Spinal cord (tissue), 10 donors: ENCODE data around the gene PLEKHG5. TPM values are rescaled to one million over a fixed set of nuclear protein-coding genes. Genes with fewer than 3 reads are reported as not detected.
A peak's percentile ranks its signal among the peaks of the same experiment; 100 is the strongest.

Experiments
- DNase-seq, 6 donors: peaks; one replicate each; pipeline versions ENCODE4 v3.0.0 to v3.0.0-alpha.2; 2013 to 2015; ENCODE audit warnings: low spot score in 6 of 6, low read depth in 4 of 6
- H3K27ac ChIP-seq: one replicate; pipeline ENCODE4 v1.5.1; 2013; ENCODE audit warnings: low read depth, low read length, control low read depth
- H3K27me3 ChIP-seq: one replicate; pipeline ENCODE4 v1.6.1; 2013; ENCODE audit warnings: low read length; ENCODE audit not compliant: control insufficient read depth, insufficient read depth
- H3K36me3 ChIP-seq: one replicate; pipeline ENCODE4 v1.6.1; 2013; ENCODE audit warnings: low read length; ENCODE audit not compliant: control insufficient read depth, insufficient read depth
- H3K4me1 ChIP-seq: one replicate; pipeline ENCODE4 v1.6.1; 2013; ENCODE audit warnings: low read length; ENCODE audit not compliant: control insufficient read depth, insufficient read depth
- H3K4me3 ChIP-seq: one replicate; pipeline ENCODE4 v1.5.1; 2013; ENCODE audit warnings: low read depth, low read length, control low read depth
- H3K9me3 ChIP-seq: one replicate; pipeline ENCODE4 v1.6.1; 2013; ENCODE audit warnings: low read length; ENCODE audit not compliant: control insufficient read depth, insufficient read depth
- WGBS: methylation state at CpG from one replicate; pipeline ENCODE4 v1.1.5; 2013; ENCODE audit warnings: missing lambda C conversion rate; ENCODE audit not compliant: insufficient coverage; 5-methylcytosine and 5-hydroxymethylcytosine counted together
- polyA plus RNA-seq, 2 donors: library from polyadenylated mRNA; unstranded; fragments of 120-200 nt; gene quantifications; one replicate each; pipeline ENCODE4 v1.2.1, GENCODE V29; 2013; ENCODE audit not compliant: insufficient read length in 2 of 2
- total RNA-seq, 2 donors: library from RNA; depleted of rRNA in 1 of 2; stranded (reverse); fragments of 120-200 nt in 1 of 2; fragments of >200 nt in 1 of 2; gene quantifications; one replicate each; pipeline versions ENCODE4 v1.2.3 to v1.2.4, GENCODE V29; 2013 to 2014
- donor health status: healthy.

The PLEKHG5 gene
- total and polyA plus RNA-seq, 4 donors: 12.9 to 32.9 (median 22.7) TPM

- no peak for DNase-seq
- no peak within 1 kb of the TSS for H3K4me3 ChIP-seq
- 8% methylated on average over 99 of the region's 99 CpGs for WGBS
These were observed 66.6 kb downstream of the PLEKHG5 start, which contains the start of gene ESPN for GRCh38 chr1:6424619-6425593. Gene ESPN, plus strand, starts transcription at chr1:6424776. Its CDS starts 180 bp downstream, at chr1:6424956.

GRCh38 chr1:6424000-6424565 lies 67.4 kb downstream of the PLEKHG5 start:
- Histone ChIP-seq H3K4me3 (no peak overlapping the region), H3K4me1 (peaks cover 39% of the 10 kb centered on the region), H3K27ac (no peak overlapping the region), H3K9me3 (no peaks in the 10 kb centered on the region), H3K36me3 (no peaks in the 10 kb centered on the region), H3K27me3 (peaks cover 69% of the 10 kb centered on the region)
- 6% methylated on average over 31 of the region's 35 CpGs for WGBS
- DNase-seq: no peak

More at GRCh38 chr1:6424619-6425593, 66.6 kb downstream of the PLEKHG5 start, which contains the start of gene ESPN:
- no peak within 1 kb of the TSS for H3K27ac ChIP-seq
- H3K36me3 ChIP-seq: no peaks in the 10 kb centered on the region
- peaks cover 40% of the 10 kb centered on the region for H3K4me1 ChIP-seq
- peaks cover 63% of the 10 kb centered on the region for H3K27me3 ChIP-seq
- H3K9me3 ChIP-seq: no peaks in the 10 kb centered on the region

DNA sequence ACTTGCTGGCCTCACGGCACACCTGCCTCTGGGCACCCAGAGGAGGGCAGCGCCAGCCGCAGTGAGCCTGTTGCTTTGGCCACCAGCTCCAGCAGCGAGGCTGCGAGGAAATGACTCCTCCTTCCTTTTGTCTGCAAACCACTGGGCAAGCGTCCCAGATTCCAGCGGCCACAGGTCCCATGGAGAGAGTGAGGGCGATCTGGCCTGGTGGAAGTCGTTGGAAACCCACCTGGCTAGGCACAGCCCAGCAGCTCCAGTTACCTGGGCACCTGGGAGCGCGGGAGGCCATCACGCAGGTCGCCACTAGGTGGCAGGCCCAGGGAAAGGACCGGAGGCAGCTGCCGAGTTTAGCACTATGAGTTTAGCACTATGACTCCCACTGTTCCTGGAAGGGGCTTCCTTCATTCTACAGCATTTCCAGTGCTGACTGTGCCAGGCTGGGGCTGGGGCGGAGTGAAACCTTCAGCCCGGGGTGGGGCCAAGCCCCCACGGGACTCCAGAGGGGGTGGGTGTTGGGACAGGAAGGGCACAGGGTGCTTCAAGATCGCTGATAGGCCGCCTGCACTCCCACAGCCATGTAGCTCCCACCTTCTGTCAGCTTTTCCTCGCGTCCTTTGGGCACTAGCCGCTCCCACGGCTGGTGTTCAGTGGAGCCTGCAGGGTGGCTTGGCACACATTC lies 68.0 kb downstream of the PLEKHG5 start:
- Histone ChIP-seq H3K4me3 (no peak overlapping the region), H3K27me3 (peaks cover 75% of the 10 kb centered on the region), H3K27ac (no peak overlapping the region), H3K36me3 (no peaks in the 10 kb centered on the region), H3K9me3 (no peaks in the 10 kb centered on the region), H3K4me1 (peaks cover 39% of the 10 kb centered on the region)
- DNase-seq: peak in 1 of 6 donors; percentile 71
- WGBS: 10% methylated on average over 22 of the region's 24 CpGs

GRCh38 chr1:6421266-6421665 lies 70.2 kb downstream of the PLEKHG5 start:
- peaks cover 36% of the 10 kb centered on the region for H3K4me1 ChIP-seq
- H3K27me3 ChIP-seq: peaks cover 88% of the 10 kb centered on the region
- no peaks in the 10 kb centered on the region for H3K9me3 ChIP-seq
- no peak for DNase-seq
- no peak overlapping the region for H3K4me3 ChIP-seq
- H3K27ac ChIP-seq: no peak overlapping the region
- no peaks in the 10 kb centered on the region for H3K36me3 ChIP-seq
- whole genome bisulfite sequencing: 45% methylated on average over 1 of the region's 4 CpGs

DNA sequence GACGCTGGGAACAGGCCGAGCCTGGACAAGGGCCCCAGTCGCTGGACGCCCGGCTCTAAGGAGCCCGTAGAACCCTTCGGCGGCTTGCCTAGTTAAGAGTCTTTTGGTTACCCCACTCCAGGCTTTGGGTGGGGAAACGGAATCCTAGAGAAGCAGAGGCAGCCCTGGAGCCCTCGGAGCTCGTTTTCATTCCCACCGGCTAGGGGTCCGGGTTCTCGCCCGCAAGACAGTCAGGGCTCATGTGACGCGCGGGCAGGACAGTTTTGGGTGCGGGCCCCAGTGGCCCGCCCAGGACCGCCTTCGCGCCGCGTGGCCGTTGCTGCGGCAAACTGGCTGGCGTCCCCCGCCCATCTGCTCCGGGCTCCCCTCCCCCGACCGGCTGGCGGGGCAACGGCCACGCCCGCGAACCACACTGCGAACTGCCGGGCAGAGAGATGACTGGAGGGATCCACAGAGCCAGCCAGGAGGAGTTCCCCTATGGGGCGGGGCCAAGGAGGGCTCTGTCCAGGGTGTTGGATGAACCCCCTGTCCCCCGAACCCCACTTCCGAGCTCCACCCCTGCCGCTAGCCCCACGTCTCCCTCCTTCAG lies 70.9 kb downstream of the PLEKHG5 start:
- H3K9me3 ChIP-seq: no peaks in the 10 kb centered on the region
- DNase-seq: no peak
- WGBS: 13% methylated on average over 42 of the region's 44 CpGs
- peaks cover 88% of the 10 kb centered on the region for H3K27me3 ChIP-seq
- peaks cover 36% of the 10 kb centered on the region for H3K4me1 ChIP-seq
- H3K36me3 ChIP-seq: no peaks in the 10 kb centered on the region
- no peak overlapping the region for H3K4me3 ChIP-seq
- H3K27ac ChIP-seq: no peak overlapping the region

GRCh38 chr1:6419804-6420453 lies 71.5 kb downstream of the PLEKHG5 start, which contains the start of gene HES2:
Gene HES2, minus strand, starts transcription at chr1:6419919. Its CDS starts 99 bp downstream, at chr1:6419820.
- no peak for DNase-seq
- H3K27ac ChIP-seq: no peak within 1 kb of the TSS
- peaks cover 36% of the 10 kb centered on the region for H3K4me1 ChIP-seq
- H3K4me3 ChIP-seq: no peak within 1 kb of the TSS
- no peaks in the 10 kb centered on the region for H3K9me3 ChIP-seq
- peaks cover 88% of the 10 kb centered on the region for H3K27me3 ChIP-seq
- H3K36me3 ChIP-seq: no peaks in the 10 kb centered on the region
- WGBS: under 1% methylated on average over 62 of the region's 62 CpGs

DNA sequence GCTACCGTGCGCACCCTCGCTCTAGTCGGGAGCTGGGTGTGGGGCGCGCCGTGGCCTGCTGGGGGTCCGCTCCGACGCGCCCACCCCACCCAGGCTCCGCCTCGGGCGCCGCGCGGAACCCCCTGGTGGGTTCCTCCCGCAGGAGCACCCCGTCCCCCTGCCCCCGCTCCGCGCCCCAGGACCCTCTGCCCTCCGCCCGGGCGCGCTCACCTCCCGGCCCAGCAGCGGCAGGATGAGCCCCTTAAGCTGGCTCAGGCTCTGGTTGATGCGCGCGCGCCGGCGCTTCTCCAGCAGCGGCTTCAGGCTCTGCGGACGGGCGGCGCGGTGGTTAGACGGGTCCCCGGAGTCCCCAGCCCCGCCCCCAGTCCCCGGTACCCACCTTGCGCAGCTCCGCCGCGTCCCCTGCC lies 72.1 kb downstream of the PLEKHG5 start:
- WGBS: under 1% methylated on average over 48 of the region's 48 CpGs
- no peaks in the 10 kb centered on the region for H3K9me3 ChIP-seq
- H3K4me1 ChIP-seq: peaks cover 40% of the 10 kb centered on the region
- H3K36me3 ChIP-seq: no peaks in the 10 kb centered on the region
- peaks cover 92% of the 10 kb centered on the region for H3K27me3 ChIP-seq
- DNase-seq: no peak
- no peak overlapping the region for H3K4me3 ChIP-seq
- no peak overlapping the region for H3K27ac ChIP-seq

GRCh38 chr1:6418668-6419396 lies 72.6 kb downstream of the PLEKHG5 start:
- Histone ChIP-seq H3K27ac (no peak overlapping the region), H3K4me1 (peaks cover 38% of the 10 kb centered on the region), H3K4me3 (no peak overlapping the region), H3K9me3 (no peaks in the 10 kb centered on the region), H3K27me3 (peaks cover 89% of the 10 kb centered on the region), H3K36me3 (no peaks in the 10 kb centered on the region)
- 6% methylated on average over 69 of the region's 69 CpGs for WGBS
- no peak for DNase-seq
